Measurements from ENCODE around the gene SREBF1. TPM values are rescaled to one million over a fixed set of nuclear protein-coding genes. Genes with fewer than 3 reads are reported as not detected.

SREBF1 gene
- total and polyA plus RNA-seq, 3 donors from 2014 or later = 142 to 256 (median 239) TPM

GRCh38 chr17:17840751-17841591 is 4.2 kb upstream of the SREBF1 start:
- H3K27me3 ChIP-seq = no peaks in the 10 kb centered on the region
- intact Hi-C loops (cut with DNase I; ENCODE audit: low total_unique reads) = no loop called here
- H3K36me3 ChIP-seq (ENCODE audit: low read depth, missing control alignments) = no peaks in the 10 kb centered on the region
- DNase-seq = no peak
- H3K4me3 ChIP-seq = peak overlapping the region; percentile 55 to 73
- H3K9me3 ChIP-seq = no peaks in the 10 kb centered on the region
- H3K4me1 ChIP-seq = peaks cover 58% of the 10 kb centered on the region
- peak overlapping the region; percentile 97 to 98 for H3K27ac ChIP-seq
- WGBS, 2 donors = 41 to 48% methylated on average over 7 of the region's 7 CpGs
- TF ChIP-seq CTCF (IDR thresholded peaks at IDR 0.05) (no peak), POLR2A (IDR thresholded peaks at IDR 0.05) (no peak)

- Histone ChIP-seq H3K27me3 (no peaks in the 10 kb centered on the region), H3K9me3 (no peaks in the 10 kb centered on the region), H3K4me3 (peak overlapping the region; percentile 55 to 73), H3K36me3 (ENCODE audit: low read depth, missing control alignments) (no peaks in the 10 kb centered on the region), H3K27ac (peak overlapping the region; percentile 97 to 98), H3K4me1 (peaks cover 68% of the 10 kb centered on the region)
- TF ChIP-seq CTCF (IDR thresholded peaks at IDR 0.05) (no peak), POLR2A (IDR thresholded peaks at IDR 0.05) (peak; percentile 24)
- 2 to 18% methylated on average over 2 to 66 of the region's 71 CpGs for WGBS, 2 donors
- intact Hi-C loops (cut with DNase I; ENCODE audit: low total_unique reads) = no loop called here
- DNase-seq = peak; percentile 86
Measured at GRCh38 chr17:17839791-17840707, 3.3 kb upstream of the SREBF1 start.

- no peak for TF ChIP-seq CTCF (IDR thresholded peaks at IDR 0.05)
- no peak for TF ChIP-seq POLR2A (IDR thresholded peaks at IDR 0.05)
- DNase-seq = peak; percentile 78
- intact Hi-C loops (cut with DNase I; ENCODE audit: low total_unique reads) = no loop called here
Measured at GRCh38 chr17:17837966-17838962, 1.5 kb upstream of the SREBF1 start.

GRCh38 chr17:17837380-17837821 is 615 bp upstream of the SREBF1 start:
- H3K36me3 ChIP-seq (ENCODE audit: low read depth, missing control alignments) = no peaks in the 10 kb centered on the region
- WGBS, 2 donors = 14 to 41% methylated on average over 2 to 3 of the region's 3 CpGs
- peak; percentile 75 for DNase-seq
- no peaks in the 10 kb centered on the region for H3K27me3 ChIP-seq
- intact Hi-C loops (cut with DNase I; ENCODE audit: low total_unique reads) = no loop called here
- H3K9me3 ChIP-seq = no peaks in the 10 kb centered on the region
- TF ChIP-seq CTCF (IDR thresholded peaks at IDR 0.05) = peak in 1 of 3 experiments; percentile 10
- TF ChIP-seq POLR2A (IDR thresholded peaks at IDR 0.05) = no peak
- peak overlapping the region; percentile 87 to 96 for H3K4me3 ChIP-seq
- H3K27ac ChIP-seq = peak overlapping the region; percentile 95 to 98
- peaks cover 68% of the 10 kb centered on the region for H3K4me1 ChIP-seq

More at GRCh38 chr17:17837966-17838962, 1.5 kb upstream of the SREBF1 start:
- H3K9me3 ChIP-seq = no peaks in the 10 kb centered on the region
- H3K4me1 ChIP-seq = peaks cover 74% of the 10 kb centered on the region
- no peaks in the 10 kb centered on the region for H3K27me3 ChIP-seq
- H3K27ac ChIP-seq = peak overlapping the region; percentile 95 to 98
- no peaks in the 10 kb centered on the region for H3K36me3 ChIP-seq (ENCODE audit: low read depth, missing control alignments)
- H3K4me3 ChIP-seq = no peak overlapping the region
- 53 to 56% methylated on average over 10 to 11 of the region's 11 CpGs for WGBS, 2 donors
